Natural killer cell (primary cell): ENCODE data around the gene ASF1A. TPM values are rescaled to one million over a fixed set of nuclear protein-coding genes. Genes with fewer than 3 reads are reported as not detected.

ENCODE experiments used
- ATAC-seq, 3 donors: fragments of 150-1000 bp in 2 of 3; fragments of 200-7000 bp in 1 of 3; cut with Tn5 transposase; 1 replicate in 1 of 3; 2 replicates in 2 of 3; pipeline ENCODE4 v1.10.0; 2021; ENCODE audit warnings: mild to moderate bottlenecking in 2 of 3, moderate library complexity in 2 of 3
- DNase-seq, 2 donors: peaks; one replicate each; pipeline versions ENCODE4 v3.0.0 to v3.0.0-alpha.2; 2013 to 2021; ENCODE audit warnings: mixed read lengths in 1 of 2
- H3K27ac ChIP-seq: one replicate; pipeline ENCODE4 v1.5.1; 2013; ENCODE audit warnings: mild to moderate bottlenecking, low read length
- H3K27me3 ChIP-seq: one replicate; pipeline ENCODE4 v1.6.1; 2013; ENCODE audit warnings: low read length; ENCODE audit not compliant: control insufficient read depth, insufficient read depth
- H3K36me3 ChIP-seq: one replicate; pipeline ENCODE4 v1.6.1; 2013; ENCODE audit warnings: low read length; ENCODE audit not compliant: control insufficient read depth, insufficient read depth
- H3K4me1 ChIP-seq: one replicate; pipeline ENCODE4 v1.6.1; 2013; ENCODE audit warnings: low read length; ENCODE audit not compliant: control insufficient read depth, insufficient read depth
- H3K4me3 ChIP-seq: one replicate; pipeline ENCODE4 v1.5.1; 2013; ENCODE audit warnings: low read length
- H3K9me3 ChIP-seq: one replicate; pipeline ENCODE4 v1.6.1; 2013; ENCODE audit warnings: low read length; ENCODE audit not compliant: control insufficient read depth, insufficient read depth
- H3K27ac Mint-ChIP-seq, 2 donors: one replicate each; pipeline ENCODE4 v1.8.0; 2022; ENCODE audit warnings: mild to moderate bottlenecking in 2 of 2, mixed read lengths in 2 of 2, moderate library complexity in 1 of 2
- H3K27me3 Mint-ChIP-seq, 2 donors: one replicate each; pipeline ENCODE4 v1.8.0; 2022; ENCODE audit warnings: low read depth in 2 of 2, mixed read lengths in 2 of 2
- H3K36me3 Mint-ChIP-seq: one replicate; pipeline ENCODE4 v1.8.0; 2022; ENCODE audit warnings: mixed read lengths
- H3K4me1 Mint-ChIP-seq, 2 donors: one replicate each; pipeline ENCODE4 v1.8.0; 2022; ENCODE audit warnings: mixed read lengths in 2 of 2
- H3K4me3 Mint-ChIP-seq: one replicate; pipeline ENCODE4 v1.8.0; 2022; ENCODE audit warnings: mild to moderate bottlenecking, moderate library complexity, mixed read lengths
- H3K9me3 Mint-ChIP-seq, 2 donors: one replicate each; pipeline ENCODE4 v1.8.0; 2022; ENCODE audit warnings: mixed read lengths in 2 of 2
- WGBS: methylation state at CpG from one replicate; pipeline ENCODE4 v1.1.7; 2013; ENCODE audit warnings: missing lambda C conversion rate; ENCODE audit not compliant: insufficient coverage; 5-methylcytosine and 5-hydroxymethylcytosine counted together
- intact Hi-C: fragments of 100-400 bp; cut with micrococcal nuclease; formaldehyde crosslinking; loops from one replicate; pipeline ENCODE4 v1.14.2; 2022
- total RNA-seq, 4 donors: library from RNA; stranded (reverse); fragments of 120-200 nt in 1 of 4; gene quantifications; one replicate each; pipeline versions ENCODE4 v1.2.3 to v1.2.4, GENCODE V29; 2013 to 2022
- TF ChIP-seq, protein P1 (sequence below): fragments of 200-600 bp; IDR thresholded peaks from one replicate; pipeline ENCODE4 v1.8.0; 2022; ENCODE audit warnings: antibody characterized with exemption

ASF1A gene
- total RNA-seq, 3 donors from 2014 or later (not counting 1 experiment from before 2014, with no cell fraction given) = 9.2 to 14.5 (median 10.8) TPM

DNA sequence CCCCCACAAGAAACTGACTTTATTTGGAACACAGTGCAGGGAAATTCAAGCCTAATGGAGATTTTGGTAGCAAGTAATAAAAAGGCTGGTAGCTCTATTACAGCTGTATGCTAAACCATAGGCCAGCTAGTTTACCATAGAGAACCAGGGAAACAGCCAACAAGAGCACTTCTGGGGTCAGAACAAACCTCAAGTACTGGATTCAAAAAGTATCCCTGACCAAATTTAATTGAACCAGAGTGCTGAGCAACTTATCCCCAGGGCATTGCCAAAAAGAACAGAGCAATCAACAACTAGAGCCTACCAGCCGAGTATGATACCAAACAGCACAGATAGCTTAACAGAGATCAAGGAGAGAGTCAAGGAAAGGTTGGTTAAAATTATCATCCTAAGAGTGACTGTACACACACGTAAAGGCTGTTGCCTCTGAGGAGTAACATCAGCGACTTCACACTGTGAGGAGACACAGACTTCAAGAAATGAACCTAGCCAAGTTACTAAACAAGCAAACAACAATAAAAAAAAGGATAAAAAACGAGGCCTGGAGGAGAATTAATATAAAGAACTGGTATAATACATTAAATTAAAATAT, 11.5 kb upstream of the ASF1A start:
- no peak overlapping the region for H3K4me3 ChIP-seq
- H3K9me3 Mint-ChIP-seq = no peaks in the 10 kb centered on the region
- H3K4me3 Mint-ChIP-seq = no peak overlapping the region
- H3K4me1 Mint-ChIP-seq = peaks cover 55 to 57% of the 10 kb centered on the region in 2 donors
- DNase-seq = no peak
- H3K36me3 ChIP-seq = no peaks in the 10 kb centered on the region
- no peak overlapping the region for H3K27ac Mint-ChIP-seq
- intact Hi-C loops = no loop called here
- H3K27me3 ChIP-seq = no peaks in the 10 kb centered on the region
- no peaks in the 10 kb centered on the region for H3K27me3 Mint-ChIP-seq
- TF ChIP-seq, protein P1, sequence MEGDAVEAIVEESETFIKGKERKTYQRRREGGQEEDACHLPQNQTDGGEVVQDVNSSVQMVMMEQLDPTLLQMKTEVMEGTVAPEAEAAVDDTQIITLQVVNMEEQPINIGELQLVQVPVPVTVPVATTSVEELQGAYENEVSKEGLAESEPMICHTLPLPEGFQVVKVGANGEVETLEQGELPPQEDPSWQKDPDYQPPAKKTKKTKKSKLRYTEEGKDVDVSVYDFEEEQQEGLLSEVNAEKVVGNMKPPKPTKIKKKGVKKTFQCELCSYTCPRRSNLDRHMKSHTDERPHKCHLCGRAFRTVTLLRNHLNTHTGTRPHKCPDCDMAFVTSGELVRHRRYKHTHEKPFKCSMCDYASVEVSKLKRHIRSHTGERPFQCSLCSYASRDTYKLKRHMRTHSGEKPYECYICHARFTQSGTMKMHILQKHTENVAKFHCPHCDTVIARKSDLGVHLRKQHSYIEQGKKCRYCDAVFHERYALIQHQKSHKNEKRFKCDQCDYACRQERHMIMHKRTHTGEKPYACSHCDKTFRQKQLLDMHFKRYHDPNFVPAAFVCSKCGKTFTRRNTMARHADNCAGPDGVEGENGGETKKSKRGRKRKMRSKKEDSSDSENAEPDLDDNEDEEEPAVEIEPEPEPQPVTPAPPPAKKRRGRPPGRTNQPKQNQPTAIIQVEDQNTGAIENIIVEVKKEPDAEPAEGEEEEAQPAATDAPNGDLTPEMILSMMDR = no peak
- no peaks in the 10 kb centered on the region for H3K9me3 ChIP-seq
- H3K4me1 ChIP-seq = peaks cover 4% of the 10 kb centered on the region
- ATAC-seq = no peak
- H3K36me3 Mint-ChIP-seq = no peaks in the 10 kb centered on the region
- H3K27ac ChIP-seq = no peak overlapping the region
- WGBS = 100% methylated on average over 3 of the region's 4 CpGs

DNA sequence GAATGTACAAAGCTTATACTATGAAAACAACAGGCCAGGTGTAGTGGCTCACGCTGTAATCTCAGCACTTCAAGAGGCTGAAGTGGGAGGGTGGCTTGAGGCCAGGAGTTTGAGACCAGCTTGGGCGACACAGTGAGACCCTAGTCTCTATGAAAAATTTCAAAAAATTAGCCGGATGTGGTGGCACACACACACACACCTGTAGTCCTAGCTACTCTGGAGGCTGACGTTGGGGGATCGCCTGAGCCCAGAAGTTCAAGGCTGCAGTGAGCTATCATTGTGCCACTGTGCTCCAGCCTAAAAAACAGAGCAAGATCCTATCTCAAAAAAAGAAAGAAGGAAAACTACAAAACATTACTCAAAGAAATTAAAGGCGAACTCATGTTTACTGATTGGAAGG, 7.3 kb upstream of the ASF1A start:
- 95% methylated on average over 5 of the region's 6 CpGs for WGBS

DNA sequence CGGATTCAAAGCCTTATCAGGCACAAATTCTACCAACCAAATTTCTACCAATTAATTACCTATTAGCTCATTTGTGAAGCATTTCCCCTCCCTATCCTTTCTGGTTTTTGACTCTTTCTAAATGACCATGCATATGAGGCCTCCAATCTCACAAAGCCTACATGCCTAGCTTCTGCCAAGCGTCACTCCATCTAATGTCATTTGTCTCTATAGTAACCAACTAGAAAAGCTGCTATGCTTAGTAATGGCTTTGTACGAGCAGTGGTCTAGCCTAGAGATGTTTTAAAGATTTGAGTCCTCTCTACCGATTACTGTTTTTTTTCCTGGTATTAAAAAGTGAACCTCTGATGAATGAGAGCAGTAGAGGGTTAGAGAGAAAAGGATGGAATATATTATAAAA, 4.8 kb upstream of the ASF1A start:
- H3K9me3 Mint-ChIP-seq = no peaks in the 10 kb centered on the region
- 95% methylated on average over 4 of the region's 4 CpGs for WGBS
- intact Hi-C loops = no loop called here
- TF ChIP-seq, protein P1 = no peak
- Histone ChIP-seq H3K36me3 (no peaks in the 10 kb centered on the region), H3K4me1 (peaks cover 9% of the 10 kb centered on the region), H3K4me3 (no peak overlapping the region), H3K27ac (no peak overlapping the region), H3K27me3 (no peaks in the 10 kb centered on the region), H3K9me3 (no peaks in the 10 kb centered on the region)
- peaks cover 68 to 69% of the 10 kb centered on the region in 2 donors for H3K4me1 Mint-ChIP-seq
- no peaks in the 10 kb centered on the region for H3K27me3 Mint-ChIP-seq
- no peaks in the 10 kb centered on the region for H3K36me3 Mint-ChIP-seq
- no peak for ATAC-seq
- DNase-seq = no peak
- no peak overlapping the region for H3K4me3 Mint-ChIP-seq
- no peak overlapping the region for H3K27ac Mint-ChIP-seq

More for the DNA sequence above, 7.3 kb upstream of the ASF1A start:
- Mint-ChIP-seq H3K4me3 (no peak overlapping the region), H3K4me1 (peaks cover 53 to 60% of the 10 kb centered on the region in 2 donors), H3K27me3 (no peaks in the 10 kb centered on the region), H3K27ac (no peak overlapping the region), H3K9me3 (no peaks in the 10 kb centered on the region), H3K36me3 (no peaks in the 10 kb centered on the region)
- H3K27ac ChIP-seq = no peak overlapping the region
- peaks cover 11% of the 10 kb centered on the region for H3K4me1 ChIP-seq
- H3K4me3 ChIP-seq = no peak overlapping the region
- ATAC-seq = no peak
- no peaks in the 10 kb centered on the region for H3K36me3 ChIP-seq
- intact Hi-C loops = no loop called here
- no peaks in the 10 kb centered on the region for H3K9me3 ChIP-seq
- H3K27me3 ChIP-seq = no peaks in the 10 kb centered on the region
- DNase-seq = no peak
- TF ChIP-seq, protein P1 = no peak
